Measurements from ENCODE around the gene PPP3CB. TPM values are rescaled to one million over a fixed set of nuclear protein-coding genes. Genes with fewer than 3 reads are reported as not detected.

PPP3CB gene
- total RNA-seq, 1 experiment from 2014 or later: 41.3 TPM

GRCh38 chr10:73386583-73386982 is 109.2 kb downstream of the PPP3CB start:
- no peak for DNase-seq

More at GRCh38 chr10:73386583-73386982, 109.2 kb downstream of the PPP3CB start:
- H3K4me1 ChIP-seq: no peaks in the 10 kb centered on the region
- no peak overlapping the region for H3K4me3 ChIP-seq
- H3K27ac ChIP-seq: no peak overlapping the region
- no peaks in the 10 kb centered on the region for H3K27me3 ChIP-seq
- H3K36me3 ChIP-seq: peaks cover 40% of the 10 kb centered on the region
- H3K9me3 ChIP-seq (replicated peaks): no peaks in the 10 kb centered on the region

Other genes starting within 250 kb of the PPP3CB start
- gene DNAJC9, start 248.8 kb downstream of the PPP3CB start, total RNA-seq (2014; rRNA removed; shearing (Covaris generic)): 59.7 and 70.0 TPM in 2 replicates
- gene MRPS16, start 243.4 kb downstream of the PPP3CB start, total RNA-seq (2014; rRNA removed; shearing (Covaris generic)): 93.4 and 94.9 TPM in 2 replicates
- 0.12 TPM in 1 of 2 replicates, not detected in the other for gene CFAP70, start 137.2 kb downstream of the PPP3CB start, total RNA-seq (2014; rRNA removed; shearing (Covaris generic))
- 52.2 and 55.7 TPM in 2 replicates for gene ANXA7, start 82.0 kb downstream of the PPP3CB start, total RNA-seq (2014; rRNA removed; shearing (Covaris generic))
- gene MSS51, start 62.5 kb downstream of the PPP3CB start, total RNA-seq (2014; rRNA removed; shearing (Covaris generic)): 0.66 and 1.2 TPM in 2 replicates
- 27.0 and 29.9 TPM in 2 replicates for gene USP54, start 95.3 kb upstream of the PPP3CB start, total RNA-seq (2014; rRNA removed; shearing (Covaris generic))
- 0.26 and 0.84 TPM in 2 replicates for gene MYOZ1, start 145.4 kb upstream of the PPP3CB start, total RNA-seq (2014; rRNA removed; shearing (Covaris generic))
- 1.8 and 2.1 TPM in 2 replicates for gene SYNPO2L, start 160.0 kb upstream of the PPP3CB start, total RNA-seq (2014; rRNA removed; shearing (Covaris generic))
- gene AGAP5, start 202.1 kb upstream of the PPP3CB start, total RNA-seq (2014; rRNA removed; shearing (Covaris generic)): 2.2 and 2.7 TPM in 2 replicates
- 89.4 and 92.2 TPM in 2 replicates for gene SEC24C, start 248.3 kb upstream of the PPP3CB start, total RNA-seq (2014; rRNA removed; shearing (Covaris generic))